ENCODE data around the gene FGFR1OP2. TPM values are rescaled to one million over a fixed set of nuclear protein-coding genes. Genes with fewer than 3 reads are reported as not detected.
A peak's percentile ranks its signal among the peaks of the same experiment; 100 is the strongest.
"Not testable (repeated sequence)": the region's sequence is repeated elsewhere in the genome, so short reads cannot be mapped to it uniquely, and the experiment has no call there.

Gene FGFR1OP2
- total RNA-seq: 10 to 100 TPM; 79.5 to 84.8 TPM

- no peaks in the 10 kb centered on the region for H3K9me3 Mint-ChIP-seq
- DNase-seq: peak; percentile 99
- peaks cover 55% of the 10 kb centered on the region for H3K4me1 Mint-ChIP-seq
- H3K4me3 Mint-ChIP-seq: peak within 1 kb of the TSS; percentile 96
- no peaks in the 10 kb centered on the region for H3K27me3 Mint-ChIP-seq
- ChIA-PET POLR2A (no interaction called here), CTCF (interaction anchor here (0.6 kb wide), 1 partner anchor 84 kb away, joined by 4 read pairs; no protein-coding TSS in a partner anchor)
- H3K27ac Mint-ChIP-seq: peak within 1 kb of the TSS; percentile 96
- peaks cover 39% of the 10 kb centered on the region for H3K36me3 Mint-ChIP-seq (ENCODE audit: low read depth)
These were observed at the start of gene FGFR1OP2, which contains the start of gene INTS13 for GRCh38 chr12:26937863-26938700. Gene FGFR1OP2, plus strand, starts transcription at chr12:26938470. Its CDS starts 15,689 bp downstream, at chr12:26954159. Gene INTS13, minus strand, starts transcription at chr12:26937981. Its CDS starts 1,178 bp downstream, at chr12:26936803.

- Mint-ChIP-seq H3K4me1 (no peaks in the 10 kb centered on the region), H3K9me3 (no peaks in the 10 kb centered on the region), H3K36me3 (ENCODE audit: low read depth) (peaks cover 2% of the 10 kb centered on the region), H3K27me3 (no peaks in the 10 kb centered on the region), H3K4me3 (no peak overlapping the region), H3K27ac (no peak overlapping the region)
- ChIA-PET CTCF (interaction anchor here (0.7 to 2.5 kb wide), 4 partner anchors 9 to 1491 kb away, joined by 3 to 8 read pairs (median 4); partner anchors contain the start of gene ITPR2), POLR2A (no interaction called here)
- no peak for DNase-seq
These were observed 47.5 kb upstream of the FGFR1OP2 start for GRCh38 chr12:26890784-26891183.

- no peaks in the 10 kb centered on the region for H3K9me3 Mint-ChIP-seq
- H3K4me1 Mint-ChIP-seq: no peaks in the 10 kb centered on the region
- ChIA-PET CTCF (no interaction called here), POLR2A (no interaction called here)
- DNase-seq: no peak
- H3K4me3 Mint-ChIP-seq: no peak overlapping the region
- H3K27me3 Mint-ChIP-seq: no peaks in the 10 kb centered on the region
- H3K27ac Mint-ChIP-seq: no peak overlapping the region
- peaks cover 5% of the 10 kb centered on the region for H3K36me3 Mint-ChIP-seq (ENCODE audit: low read depth)
These were observed 46.6 kb upstream of the FGFR1OP2 start for GRCh38 chr12:26891704-26892103.

DNA sequence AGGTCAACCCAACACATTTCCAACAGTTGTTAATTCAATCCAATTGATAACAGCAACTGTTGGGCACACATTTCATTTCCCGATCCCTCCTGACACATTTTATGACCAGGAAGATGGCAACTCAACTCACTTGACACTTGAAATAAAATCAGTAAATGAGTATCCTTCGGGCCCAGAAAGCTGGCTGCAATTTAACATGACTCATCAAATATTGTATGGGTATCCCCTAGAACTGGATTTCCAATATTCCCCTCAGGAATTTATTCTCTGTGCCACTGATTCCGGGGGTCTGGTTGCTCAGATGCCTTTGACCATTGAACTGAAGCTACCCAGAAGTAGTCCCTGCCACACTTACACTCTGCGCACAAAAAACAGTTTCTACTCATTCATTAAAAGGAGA, 42.6 kb upstream of the FGFR1OP2 start:
- POLR2A ChIA-PET: no interaction called here
- Mint-ChIP-seq H3K36me3 (ENCODE audit: low read depth) (peaks cover 26% of the 10 kb centered on the region), H3K4me3 (no peak overlapping the region), H3K27me3 (no peaks in the 10 kb centered on the region), H3K4me1 (no peaks in the 10 kb centered on the region), H3K9me3 (no peaks in the 10 kb centered on the region), H3K27ac (no peak overlapping the region)
- CTCF ChIA-PET: no interaction called here
- no peak for DNase-seq

- H3K27me3 Mint-ChIP-seq: no peaks in the 10 kb centered on the region
- CTCF ChIA-PET: interaction anchor here (1.3 kb wide), 1 partner anchor 9 kb away, joined by 3 read pairs; no protein-coding TSS in a partner anchor
- no peaks in the 10 kb centered on the region for H3K9me3 Mint-ChIP-seq
- no peaks in the 10 kb centered on the region for H3K4me1 Mint-ChIP-seq
- no peak overlapping the region for H3K27ac Mint-ChIP-seq
- no peak overlapping the region for H3K4me3 Mint-ChIP-seq
- peaks cover 38% of the 10 kb centered on the region for H3K36me3 Mint-ChIP-seq (ENCODE audit: low read depth)
- POLR2A ChIA-PET: no interaction called here
- no peak for DNase-seq
These were observed 41.4 kb upstream of the FGFR1OP2 start for GRCh38 chr12:26896913-26897312.

DNA sequence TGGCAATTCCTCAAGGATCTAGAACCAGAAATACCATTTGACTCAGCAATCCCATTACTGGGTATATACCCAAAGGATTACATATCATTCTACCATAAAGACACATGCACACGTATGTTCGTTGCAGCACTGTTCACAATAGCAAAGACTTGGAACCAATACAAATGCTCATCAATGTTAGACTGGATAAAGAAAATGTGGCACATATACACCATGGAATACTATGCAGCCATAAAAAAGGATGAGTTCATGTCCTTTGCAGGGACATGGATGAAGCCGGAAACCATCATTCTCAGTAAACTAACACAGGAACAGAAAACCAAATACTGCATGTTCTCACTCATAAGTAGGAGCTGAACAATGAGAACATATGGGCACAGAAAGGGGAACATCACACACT, 34.9 kb upstream of the FGFR1OP2 start:
- H3K27ac Mint-ChIP-seq, H3K27me3 Mint-ChIP-seq, POLR2A ChIA-PET, DNase-seq, H3K4me3 Mint-ChIP-seq: not testable (repeated sequence)
- H3K9me3 Mint-ChIP-seq: peaks cover 12% of the 10 kb centered on the region
- H3K36me3 Mint-ChIP-seq (ENCODE audit: low read depth): peaks cover 79% of the 10 kb centered on the region
- CTCF ChIA-PET: interaction anchor here (1.1 to 1.5 kb wide), 2 partner anchors 13 to 18 kb away, joined by 3 to 4 read pairs; no protein-coding TSS in a partner anchor
- H3K4me1 Mint-ChIP-seq: peaks cover 11% of the 10 kb centered on the region

DNA sequence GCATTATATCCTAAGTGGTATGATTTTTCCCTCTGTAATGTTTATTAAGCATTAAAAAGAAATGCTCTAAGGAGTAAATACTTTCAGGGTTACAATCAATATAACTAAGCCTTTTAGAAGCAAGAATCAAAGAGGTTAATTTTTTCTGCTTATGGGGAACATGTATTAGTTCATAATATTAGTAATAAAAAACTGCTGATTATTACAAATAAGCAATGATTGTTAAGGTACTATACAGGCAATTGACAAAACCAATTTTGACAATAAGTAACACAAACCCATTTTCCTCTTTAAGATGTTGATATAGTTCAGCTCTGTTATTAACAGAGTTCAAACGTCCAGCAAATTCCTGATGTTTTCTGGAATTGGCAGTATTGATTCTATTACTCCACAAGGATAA, 32.2 kb upstream of the FGFR1OP2 start:
- Mint-ChIP-seq H3K9me3 (peaks cover 12% of the 10 kb centered on the region), H3K4me3 (no peak overlapping the region), H3K27me3 (no peaks in the 10 kb centered on the region), H3K27ac (no peak overlapping the region), H3K36me3 (ENCODE audit: low read depth) (peaks cover 76% of the 10 kb centered on the region), H3K4me1 (peaks cover 11% of the 10 kb centered on the region)
- DNase-seq: no peak
- CTCF ChIA-PET: no interaction called here
- POLR2A ChIA-PET: no interaction called here

GRCh38 chr12:26906704-26907103, 31.6 kb upstream of the FGFR1OP2 start:
- peaks cover 74% of the 10 kb centered on the region for H3K36me3 Mint-ChIP-seq (ENCODE audit: low read depth)
- H3K27me3 Mint-ChIP-seq: no peaks in the 10 kb centered on the region
- POLR2A ChIA-PET: no interaction called here
- H3K4me3 Mint-ChIP-seq: no peak overlapping the region
- H3K4me1 Mint-ChIP-seq: peaks cover 11% of the 10 kb centered on the region
- H3K27ac Mint-ChIP-seq: no peak overlapping the region
- DNase-seq: no peak
- CTCF ChIA-PET: no interaction called here
- peaks cover 12% of the 10 kb centered on the region for H3K9me3 Mint-ChIP-seq

- ChIA-PET CTCF (interaction anchor here (1.6 to 1.8 kb wide), 2 partner anchors 20 to 33 kb away, joined by 4 to 5 read pairs; no protein-coding TSS in a partner anchor), POLR2A (no interaction called here)
- Mint-ChIP-seq H3K27ac (no peak overlapping the region), H3K4me3 (no peak overlapping the region), H3K27me3 (no peaks in the 10 kb centered on the region), H3K4me1 (no peaks in the 10 kb centered on the region), H3K9me3 (no peaks in the 10 kb centered on the region), H3K36me3 (ENCODE audit: low read depth) (peaks cover 46% of the 10 kb centered on the region)
- no peak for DNase-seq
These were observed 19.7 kb upstream of the FGFR1OP2 start for GRCh38 chr12:26918321-26919215.

- Mint-ChIP-seq H3K27ac (no peak overlapping the region), H3K36me3 (ENCODE audit: low read depth) (peaks cover 48% of the 10 kb centered on the region), H3K4me3 (no peak overlapping the region), H3K4me1 (no peaks in the 10 kb centered on the region), H3K27me3 (no peaks in the 10 kb centered on the region), H3K9me3 (no peaks in the 10 kb centered on the region)
- no peak for DNase-seq
- CTCF ChIA-PET: interaction anchor here (1.6 to 1.8 kb wide), 2 partner anchors 21 to 34 kb away, joined by 4 to 5 read pairs; no protein-coding TSS in a partner anchor
- POLR2A ChIA-PET: no interaction called here
These were observed 19.1 kb upstream of the FGFR1OP2 start for GRCh38 chr12:26919216-26919555.

GRCh38 chr12:26921886-26922285, 16.4 kb upstream of the FGFR1OP2 start:
- Mint-ChIP-seq H3K9me3 (no peaks in the 10 kb centered on the region), H3K36me3 (ENCODE audit: low read depth) (peaks cover 33% of the 10 kb centered on the region), H3K4me3 (no peak overlapping the region), H3K27me3 (no peaks in the 10 kb centered on the region), H3K4me1 (peaks cover 4% of the 10 kb centered on the region), H3K27ac (no peak overlapping the region)
- POLR2A ChIA-PET: no interaction called here
- CTCF ChIA-PET: interaction anchor here (0.9 kb wide), 1 partner anchor 12 kb away, joined by 3 read pairs; no protein-coding TSS in a partner anchor
- DNase-seq: no peak

- DNase-seq: no peak
- H3K27ac Mint-ChIP-seq: no peak overlapping the region
- H3K36me3 Mint-ChIP-seq (ENCODE audit: low read depth): peaks cover 48% of the 10 kb centered on the region
- H3K9me3 Mint-ChIP-seq: no peaks in the 10 kb centered on the region
- H3K27me3 Mint-ChIP-seq: no peaks in the 10 kb centered on the region
- peaks cover 34% of the 10 kb centered on the region for H3K4me1 Mint-ChIP-seq
- no peak overlapping the region for H3K4me3 Mint-ChIP-seq
- ChIA-PET CTCF (no interaction called here), POLR2A (no interaction called here)
These were observed 9.6 kb upstream of the FGFR1OP2 start for GRCh38 chr12:26928661-26929060.

GRCh38 chr12:26929590-26929989, 8.7 kb upstream of the FGFR1OP2 start:
- H3K27me3 Mint-ChIP-seq: no peaks in the 10 kb centered on the region
- peaks cover 43% of the 10 kb centered on the region for H3K4me1 Mint-ChIP-seq
- H3K36me3 Mint-ChIP-seq (ENCODE audit: low read depth): peaks cover 54% of the 10 kb centered on the region
- H3K9me3 Mint-ChIP-seq: no peaks in the 10 kb centered on the region
- DNase-seq: no peak
- H3K27ac Mint-ChIP-seq: no peak overlapping the region
- ChIA-PET POLR2A (no interaction called here), CTCF (interaction anchor here (0.6 kb wide), 1 partner anchor 374 kb away, joined by 4 read pairs; no protein-coding TSS in a partner anchor)
- H3K4me3 Mint-ChIP-seq: no peak overlapping the region

All from activated CD4-positive, alpha-beta T cell treated with anti-CD3 and anti-CD28 coated beads, Interleukin-2, amount 10 ng/mL, durations not matched to agents 7 days and 5 days (primary cell).